SK-N-MC (cell line): ENCODE results near the gene LEO1.

Experiments used
- EZH2 ChIP-seq: fragments of 200-600 bp; sonication (generic); IDR thresholded peaks from one replicate; pipeline ENCODE4 v1.6.1; 2017; ENCODE audit warnings: antibody characterized with exemption
- FOXP2 ChIP-seq: optimal IDR thresholded peaks from 2 replicates; pipeline ENCODE3; 2011; ENCODE audit warnings: mild to moderate bottlenecking, moderate library complexity; ENCODE audit not compliant: insufficient read depth; ENCODE audit errors: extremely low read length, control extremely low read depth
- POLR2AphosphoS5 ChIP-seq: IDR thresholded peaks from 2 replicates; pipeline ENCODE4 v1.6.1; 2012; ENCODE audit warnings: mild to moderate bottlenecking, low read depth, low read length, borderline replicate concordance

DNA sequence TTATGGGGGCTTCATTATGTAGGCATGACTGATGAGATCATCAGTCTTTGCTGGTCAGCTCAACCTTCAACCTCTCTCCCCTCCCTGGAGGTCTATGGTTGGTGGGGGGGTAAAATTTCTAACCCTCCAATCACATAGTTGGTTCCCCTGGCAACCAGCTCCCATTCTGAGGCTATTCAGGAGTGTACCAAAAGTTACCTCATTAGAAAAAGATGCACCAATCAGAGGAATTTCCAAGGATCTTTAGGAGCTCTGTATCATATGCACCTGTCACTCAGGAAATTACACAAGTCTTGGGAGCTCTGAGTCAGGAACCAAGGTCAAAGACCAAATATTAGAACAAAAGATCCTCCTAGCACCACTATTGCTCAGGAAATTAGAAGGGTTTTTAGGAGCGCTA lies 21.4 kb upstream of the LEO1 start:
- TF ChIP-seq EZH2: no peak
- TF ChIP-seq POLR2AphosphoS5: no peak
- TF ChIP-seq FOXP2: no peak
